GM12872 (cell line): ENCODE measurements around the gene ZBTB4.

Experiments used
- TF ChIP-seq, protein P1 (sequence below): IDR thresholded peaks from 3 replicates; pipeline ENCODE4 v1.5.1; 2011; ENCODE audit warnings: low read depth, mild to moderate bottlenecking, low read length, moderate library complexity; ENCODE audit not compliant: insufficient read depth

ZBTB4 gene

DNA sequence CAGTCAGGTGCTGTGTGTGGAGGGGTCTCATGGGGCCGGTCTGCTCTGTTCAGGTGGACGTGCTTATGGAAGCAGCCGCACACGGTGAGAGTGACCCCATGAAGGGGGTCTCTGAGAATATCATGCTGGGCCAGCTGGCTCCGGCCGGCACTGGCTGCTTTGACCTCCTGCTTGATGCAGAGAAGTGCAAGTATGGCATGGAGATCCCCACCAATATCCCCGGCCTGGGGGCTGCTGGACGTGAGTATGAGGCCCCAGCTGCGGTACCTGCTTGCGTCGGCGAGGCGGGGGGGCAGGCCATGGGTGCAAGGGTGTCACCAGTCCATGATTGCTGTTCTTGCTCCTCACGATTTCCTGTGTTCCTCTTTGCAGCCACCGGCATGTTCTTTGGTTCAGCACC, 32.7 kb upstream of the ZBTB4 start:
- TF ChIP-seq, protein P1, sequence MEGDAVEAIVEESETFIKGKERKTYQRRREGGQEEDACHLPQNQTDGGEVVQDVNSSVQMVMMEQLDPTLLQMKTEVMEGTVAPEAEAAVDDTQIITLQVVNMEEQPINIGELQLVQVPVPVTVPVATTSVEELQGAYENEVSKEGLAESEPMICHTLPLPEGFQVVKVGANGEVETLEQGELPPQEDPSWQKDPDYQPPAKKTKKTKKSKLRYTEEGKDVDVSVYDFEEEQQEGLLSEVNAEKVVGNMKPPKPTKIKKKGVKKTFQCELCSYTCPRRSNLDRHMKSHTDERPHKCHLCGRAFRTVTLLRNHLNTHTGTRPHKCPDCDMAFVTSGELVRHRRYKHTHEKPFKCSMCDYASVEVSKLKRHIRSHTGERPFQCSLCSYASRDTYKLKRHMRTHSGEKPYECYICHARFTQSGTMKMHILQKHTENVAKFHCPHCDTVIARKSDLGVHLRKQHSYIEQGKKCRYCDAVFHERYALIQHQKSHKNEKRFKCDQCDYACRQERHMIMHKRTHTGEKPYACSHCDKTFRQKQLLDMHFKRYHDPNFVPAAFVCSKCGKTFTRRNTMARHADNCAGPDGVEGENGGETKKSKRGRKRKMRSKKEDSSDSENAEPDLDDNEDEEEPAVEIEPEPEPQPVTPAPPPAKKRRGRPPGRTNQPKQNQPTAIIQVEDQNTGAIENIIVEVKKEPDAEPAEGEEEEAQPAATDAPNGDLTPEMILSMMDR: no peak

- TF ChIP-seq, protein P1: no peak
These were observed 31.7 kb upstream of the ZBTB4 start for GRCh38 chr17:7511108-7511507.

DNA sequence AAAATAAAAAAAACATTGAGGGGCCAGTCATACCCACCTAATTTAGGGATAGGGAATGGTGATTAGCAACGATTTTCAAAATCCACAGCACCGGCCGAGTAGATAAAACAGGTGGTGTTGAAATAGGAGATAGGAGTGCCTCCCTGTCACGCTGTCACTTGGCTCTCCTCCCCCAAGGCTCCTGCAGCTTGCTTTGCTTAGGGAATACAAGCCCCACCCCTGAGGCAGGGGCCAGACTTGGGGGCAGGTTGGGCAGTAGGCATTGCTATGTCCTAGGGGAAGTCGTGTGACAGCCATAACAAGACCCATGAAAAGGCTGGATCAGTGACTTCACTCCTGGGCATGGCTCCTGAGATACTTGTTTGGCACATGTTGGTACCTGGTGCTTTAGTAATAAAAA, 30.5 kb upstream of the ZBTB4 start:
- TF ChIP-seq, protein P1: no peak

DNA sequence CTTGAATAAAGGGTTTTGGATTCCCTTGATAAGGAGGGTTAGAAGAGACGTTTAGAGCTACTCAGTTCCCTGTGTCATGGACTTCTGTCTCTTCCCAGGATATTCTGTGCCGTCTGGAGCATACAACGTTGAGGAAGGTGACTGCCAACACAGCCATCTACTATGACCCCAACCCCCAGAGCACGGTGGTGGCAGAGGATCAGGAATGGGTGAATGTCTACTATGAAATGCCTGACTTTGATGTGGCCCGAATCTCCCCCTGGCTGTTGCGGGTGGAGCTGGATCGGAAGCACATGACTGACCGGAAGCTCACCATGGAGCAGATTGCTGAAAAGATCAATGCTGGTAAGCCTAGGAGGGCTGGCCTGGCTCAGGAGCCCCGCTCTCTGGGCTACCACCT, 29.4 kb upstream of the ZBTB4 start:
- TF ChIP-seq, protein P1: no peak

- TF ChIP-seq, protein P1: no peak
These were observed 28.7 kb upstream of the ZBTB4 start for GRCh38 chr17:7508145-7508544.

- TF ChIP-seq, protein P1: no peak
These were observed 24.1 kb upstream of the ZBTB4 start for GRCh38 chr17:7503521-7503920.

- TF ChIP-seq, protein P1: peak; percentile 36; the same call in 1 of the 3 replicates
These were observed 23.6 kb upstream of the ZBTB4 start for GRCh38 chr17:7502987-7503386.

GRCh38 chr17:7502171-7502847, 22.9 kb upstream of the ZBTB4 start:
- TF ChIP-seq, protein P1: no peak
